Adrenal gland (tissue), 12 donors: Measurements from ENCODE around the gene PADI6. TPM values are rescaled to one million over a fixed set of nuclear protein-coding genes. Genes with fewer than 3 reads are reported as not detected.
"Not testable (repeated sequence)": the region's sequence is repeated elsewhere in the genome, so short reads cannot be mapped to it uniquely, and the experiment has no call there.

Experiments
- DNase-seq, 7 donors: peaks; one replicate each; pipeline ENCODE4 v3.0.0-alpha.2; 2019 to 2020
- H3K27ac ChIP-seq, 5 donors: fragments of 200-600 bp; sonication (generic) in 4 of 5; 1 replicate in 3 of 5; 2 replicates in 2 of 5; pipeline versions ENCODE4 v1.5.1 to v1.8.0; 2016 to 2020; ENCODE audit warnings: mild to moderate bottlenecking in 1 of 5
- H3K27me3 ChIP-seq: fragments of 200-600 bp; 2 replicates; pipeline ENCODE4 v1.8.0; 2021
- H3K36me3 ChIP-seq, 2 donors: fragments of 200-600 bp; replicated peaks in 1 of 2; 1 replicate in 1 of 2; 2 replicates in 1 of 2; pipeline versions ENCODE4 v1.5.1 to v1.8.0; 2018 to 2022
- H3K4me1 ChIP-seq, 2 donors: fragments of 200-600 bp; replicated peaks in 1 of 2; 1 replicate in 1 of 2; 2 replicates in 1 of 2; pipeline versions ENCODE4 v1.5.1 to v1.8.0; 2018 to 2021
- H3K4me3 ChIP-seq, 4 donors: fragments of 200-600 bp; sonication (generic) in 3 of 4; one replicate each; pipeline ENCODE4 v1.5.1; 2016 to 2018
- H3K9me3 ChIP-seq, 3 donors: fragments of 200-600 bp; sonication (generic) in 1 of 3; replicated peaks in 1 of 3; 1 replicate in 2 of 3; 2 replicates in 1 of 3; pipeline versions ENCODE4 v1.5.1 to v1.8.0; 2016 to 2021
- POLR2A ChIP-seq, 2 donors: fragments of 450-650 bp; IDR thresholded peaks; one replicate each; pipeline ENCODE4 v1.6.1; 2017; ENCODE audit warnings: antibody characterized with exemption in 2 of 2, mild to moderate bottlenecking in 2 of 2, moderate library complexity in 1 of 2
- WGBS, 4 donors: extraction: QIAGEN DNeasy Blood & Tissue Kit in 2 of 4; methylation state at CpG; one replicate each; pipeline versions ENCODE4 v1.1.5 to v1.1.7; 2013 to 2017; 5-methylcytosine and 5-hydroxymethylcytosine counted together
- intact Hi-C, 2 donors: fragments of 100-400 bp; cut with DNase I; formaldehyde crosslinking; loops; one replicate each; pipeline versions ENCODE4 v1.14.1 to v1.15.0; 2022 to 2023
- polyA plus RNA-seq, 3 donors: library from polyadenylated mRNA; stranded (reverse); fragments of 200-250 nt in 2 of 3; fragments of 350-450 nt in 1 of 3; fragmentation: Illumina TruSeq in 1 of 3; extraction: RNeasy Lipid Tissue Mini Kit (QIAGEN cat#74804) in 1 of 3; gene quantifications; one replicate each; pipeline ENCODE4 v1.2.3, GENCODE V29; 2013 to 2014
- total RNA-seq, 9 donors: library from RNA; depleted of rRNA in 4 of 9; stranded (reverse); fragments of >200 nt in 4 of 9; fragments of 120-200 nt in 1 of 9; fragmentation: NEBNext Ultra II Directional in 1 of 9; extraction: Animal tissue kit (Norgen Biotek cat#: 25700) in 1 of 9; gene quantifications; one replicate each; pipeline versions ENCODE4 v1.1.0 to v1.2.4, GENCODE V29; 2013 to 2023
- TF ChIP-seq, protein P1 (sequence below), 6 experiments: fragments of 450-650 bp in 4 of 6; fragments of 200-600 bp in 2 of 6; sonication (generic) in 1 of 6; IDR thresholded peaks; 1 replicate in 5 of 6; 2 replicates in 1 of 6; pipeline versions ENCODE4 v1.5.1 to v1.8.0; 2016 to 2021; ENCODE audit warnings: antibody characterized with exemption in 6 of 6, mild to moderate bottlenecking in 2 of 6, moderate library complexity in 1 of 6
- donor health status: healthy with polysubstance abuse.
- donor health status: Bipolar disorder and iron deficiency.
- donor health status: DM: yes; HTN: yes; CAD: no.
- donor health status: DM: no; HTN: no; CAD: no.
- donor health status: DM: no; HTN: no; CAD: no.
- donor health status: DM: yes; HTN: yes; CAD: no.

Gene PADI6
- total and polyA plus RNA-seq, 12 donors = not detected

- TF ChIP-seq, protein P1, sequence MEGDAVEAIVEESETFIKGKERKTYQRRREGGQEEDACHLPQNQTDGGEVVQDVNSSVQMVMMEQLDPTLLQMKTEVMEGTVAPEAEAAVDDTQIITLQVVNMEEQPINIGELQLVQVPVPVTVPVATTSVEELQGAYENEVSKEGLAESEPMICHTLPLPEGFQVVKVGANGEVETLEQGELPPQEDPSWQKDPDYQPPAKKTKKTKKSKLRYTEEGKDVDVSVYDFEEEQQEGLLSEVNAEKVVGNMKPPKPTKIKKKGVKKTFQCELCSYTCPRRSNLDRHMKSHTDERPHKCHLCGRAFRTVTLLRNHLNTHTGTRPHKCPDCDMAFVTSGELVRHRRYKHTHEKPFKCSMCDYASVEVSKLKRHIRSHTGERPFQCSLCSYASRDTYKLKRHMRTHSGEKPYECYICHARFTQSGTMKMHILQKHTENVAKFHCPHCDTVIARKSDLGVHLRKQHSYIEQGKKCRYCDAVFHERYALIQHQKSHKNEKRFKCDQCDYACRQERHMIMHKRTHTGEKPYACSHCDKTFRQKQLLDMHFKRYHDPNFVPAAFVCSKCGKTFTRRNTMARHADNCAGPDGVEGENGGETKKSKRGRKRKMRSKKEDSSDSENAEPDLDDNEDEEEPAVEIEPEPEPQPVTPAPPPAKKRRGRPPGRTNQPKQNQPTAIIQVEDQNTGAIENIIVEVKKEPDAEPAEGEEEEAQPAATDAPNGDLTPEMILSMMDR (IDR thresholded peaks at IDR 0.05) = no peak
- TF ChIP-seq POLR2A (IDR thresholded peaks at IDR 0.05) = no peak
- Histone ChIP-seq H3K4me1 (no peaks in the 10 kb centered on the region), H3K27me3 (no peaks in the 10 kb centered on the region), H3K9me3 (no peaks in the 10 kb centered on the region), H3K27ac (no peak overlapping the region), H3K4me3 (no peak overlapping the region), H3K36me3 (peaks cover 0 to 14% of the 10 kb centered on the region in 2 donors)
- intact Hi-C loops = loop anchor here in 1 of 2 donors (10.0 kb wide), 1 partner anchor 279 kb away; no protein-coding TSS in a partner anchor
- DNase-seq = no peak
- 65 to 78% (median 68%) methylated on average over 9 to 15 of the region's 15 CpGs for WGBS, 4 donors
Measured at GRCh38 chr1:17404034-17404684, 32.2 kb downstream of the PADI6 start.

DNA sequence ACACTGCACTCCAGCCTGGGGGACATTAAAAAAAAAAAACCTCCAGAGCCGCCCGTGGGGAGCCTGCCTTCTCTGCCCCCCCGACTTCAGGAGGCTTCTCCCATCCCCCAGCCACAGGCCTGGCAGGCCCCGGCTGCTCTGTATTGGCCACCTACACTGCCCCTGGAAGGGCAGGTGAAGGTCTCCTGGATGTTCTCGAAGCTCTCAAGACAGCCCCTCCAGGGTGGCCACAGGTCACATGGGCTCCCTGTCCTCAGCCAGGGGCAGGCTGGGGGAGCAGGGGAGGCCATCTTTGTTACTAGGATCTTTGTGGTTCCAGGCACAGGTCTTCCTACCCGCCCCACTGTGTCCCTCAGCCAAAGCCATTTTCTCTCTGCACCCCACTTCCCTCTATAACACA, 32.8 kb downstream of the PADI6 start:
- H3K9me3 ChIP-seq = no peaks in the 10 kb centered on the region
- no peaks in the 10 kb centered on the region for H3K27me3 ChIP-seq
- H3K27ac ChIP-seq = no peak overlapping the region
- H3K4me3 ChIP-seq = no peak overlapping the region
- H3K36me3 ChIP-seq = peaks cover 0 to 20% of the 10 kb centered on the region in 2 donors
- intact Hi-C loops = loop anchor here in 1 of 2 donors (10.0 kb wide), 1 partner anchor 280 kb away; no protein-coding TSS in a partner anchor
- 55 to 78% (median 67%) methylated on average over 5 to 6 of the region's 6 CpGs for WGBS, 4 donors
- no peaks in the 10 kb centered on the region for H3K4me1 ChIP-seq
- no peak for DNase-seq
- TF ChIP-seq POLR2A (IDR thresholded peaks at IDR 0.05) = no peak
- TF ChIP-seq, protein P1 (IDR thresholded peaks at IDR 0.05) = no peak

- TF ChIP-seq POLR2A (IDR thresholded peaks at IDR 0.05) = no peak
- TF ChIP-seq, protein P1 (IDR thresholded peaks at IDR 0.05) = peak; percentile 45 to 67 (median 56)
- Histone ChIP-seq H3K27me3 (no peaks in the 10 kb centered on the region), H3K4me3 (no peak overlapping the region), H3K9me3 (no peaks in the 10 kb centered on the region), H3K4me1 (no peaks in the 10 kb centered on the region), H3K36me3 (peaks cover 0 to 33% of the 10 kb centered on the region in 2 donors), H3K27ac (no peak overlapping the region)
- DNase-seq = peak; percentile 51 to 76 (median 60)
- intact Hi-C loops = loop anchor here in 1 of 2 donors (10.0 kb wide), 1 partner anchor 281 kb away; no protein-coding TSS in a partner anchor
- 44 to 64% (median 53%) methylated on average over 5 to 15 of the region's 15 CpGs for WGBS, 4 donors
Measured at GRCh38 chr1:17405898-17406759, 34.1 kb downstream of the PADI6 start.

- H3K27ac ChIP-seq, H3K4me3 ChIP-seq, DNase-seq, H3K4me1 ChIP-seq, H3K27me3 ChIP-seq, H3K9me3 ChIP-seq: not testable (repeated sequence)
- 85 to 89% (median 86%) methylated on average over 11 to 16 of the region's 16 CpGs for whole genome bisulfite sequencing, 4 donors
- intact Hi-C loops = loop anchor here in 1 of 2 donors (10.0 kb wide), 1 partner anchor 282 kb away; no protein-coding TSS in a partner anchor
- peaks cover 0 to 41% of the 10 kb centered on the region in 2 donors for H3K36me3 ChIP-seq
Measured at GRCh38 chr1:17406760-17407475, 34.9 kb downstream of the PADI6 start.

GRCh38 chr1:17407786-17408514, 36.0 kb downstream of the PADI6 start:
- Histone ChIP-seq H3K4me1 (peaks cover 13 to 15% of the 10 kb centered on the region in 2 donors), H3K36me3 (peaks cover 0 to 52% of the 10 kb centered on the region in 2 donors)
- intact Hi-C loops = loop anchor here in 1 of 2 donors (10.0 kb wide), 1 partner anchor 283 kb away; no protein-coding TSS in a partner anchor
- H3K27me3 ChIP-seq, H3K4me3 ChIP-seq, H3K9me3 ChIP-seq, H3K27ac ChIP-seq, DNase-seq: not testable (repeated sequence)
- WGBS, 4 donors = 94 to 97% (median 96%) methylated on average over 21 to 30 of the region's 30 CpGs
